ENCODE data around the gene SDHAF1. TPM values are rescaled to one million over a fixed set of nuclear protein-coding genes. Genes with fewer than 3 reads are reported as not detected.

SDHAF1 gene
- total and polyA plus RNA-seq, 2 of the 8 experiments (the other 6 are each of a cell fraction or from before 2014, with no cell fraction given): 16.0 to 21.3 TPM

DNA sequence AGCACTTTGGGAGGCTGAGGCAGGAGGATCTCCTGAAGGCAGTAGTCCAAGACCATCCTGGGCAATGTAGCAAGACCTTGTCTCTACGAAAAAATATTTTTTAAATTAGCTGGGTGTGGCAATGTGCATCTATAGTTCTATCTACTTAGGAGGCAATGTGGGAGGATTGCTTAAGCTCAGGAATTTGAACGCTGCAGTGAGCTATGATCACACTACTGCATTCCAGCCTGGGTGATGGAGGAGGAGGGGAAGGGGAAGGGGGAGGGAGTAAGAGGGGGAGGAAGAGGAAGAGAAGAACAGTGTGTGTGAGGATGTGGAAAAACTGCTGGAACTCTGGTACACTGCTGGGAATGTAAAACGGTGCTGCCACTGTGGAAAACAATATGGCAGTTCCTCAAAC lies 46.8 kb downstream of the SDHAF1 start:
- no peaks in the 10 kb centered on the region for H3K9me3 ChIP-seq (ENCODE audit: insufficient read depth in 2 of 2, low read depth in 1 of 2, low read length in 1 of 2)
- H2BK20ac ChIP-seq (ENCODE audit: low read length): no peak overlapping the region
- no peak for DNase-seq (ENCODE audit: low read depth in 1 of 2, low spot score in 2 of 2)
- no peak overlapping the region for H2BK120ac ChIP-seq (replicated peaks; ENCODE audit: low read depth, low read length)
- no peaks in the 10 kb centered on the region for H3K27me3 ChIP-seq (replicated peaks in 1 of 4; ENCODE audit: control insufficient read depth in 3 of 4, extremely low read depth in 1 of 4, insufficient read depth in 3 of 4, low read length in 3 of 4)
- H3K4ac ChIP-seq (replicated peaks; ENCODE audit: insufficient read length, low read depth, low read length): no peak overlapping the region
- no peaks in the 10 kb centered on the region for H3K36me3 ChIP-seq (ENCODE audit: control insufficient read depth in 2 of 4, insufficient read depth in 4 of 4, low read length in 3 of 4)
- H3K56ac ChIP-seq (replicated peaks; ENCODE audit: insufficient read length, low read depth, low read length): no peak overlapping the region
- no peak overlapping the region for H3K4me3 ChIP-seq (ENCODE audit: extremely low read depth in 1 of 4, insufficient read depth in 2 of 4, low read depth in 3 of 4, low read length in 4 of 4)
- CTCF ChIA-PET (ENCODE audit: partially characterized antibody): interaction anchor here (0.9 to 1.6 kb wide), 5 partner anchors 9 to 84 kb away, joined by 3 to 7 read pairs (median 3); no protein-coding TSS in a partner anchor
- no peak overlapping the region for H3K14ac ChIP-seq (ENCODE audit: insufficient read length)
- no peak overlapping the region for H2BK12ac ChIP-seq (ENCODE audit: low read depth, low read length)
- H4K91ac ChIP-seq (replicated peaks; ENCODE audit: insufficient read length, low read length): no peak overlapping the region
- H3K4me2 ChIP-seq (ENCODE audit: insufficient read depth in 1 of 2, low read depth in 2 of 2, low read length in 2 of 2): no peak overlapping the region
- no peak for FAIRE-seq
- H2AFZ ChIP-seq (ENCODE audit: low read length): no peak overlapping the region
- H3K4me1 ChIP-seq (replicated peaks in 1 of 4; ENCODE audit: control insufficient read depth in 3 of 4, insufficient read depth in 4 of 4, low read length in 3 of 4): peaks cover 0 to 4% (median 0%) of the 10 kb centered on the region in 4 experiments; a peak in 1 of 7 replicates
- POLR2A ChIA-PET (ENCODE audit: partially characterized antibody): interaction anchor here (0.9 kb wide), 1 partner anchor 8 kb away, joined by 3 read pairs; no protein-coding TSS in a partner anchor
- H3K18ac ChIP-seq (ENCODE audit: extremely low read depth, low read length): no peak overlapping the region
- TF ChIP-seq TEAD4 (IDR thresholded peaks at IDR 0.05; ENCODE audit: low read depth, low read length) (peak; percentile 83), CEBPB (IDR thresholded peaks at IDR 0.05; ENCODE audit: low read depth, low read length) (peak; percentile 55; the same call in 1 of the 2 replicates), CREB1 (IDR thresholded peaks at IDR 0.05) (no peak)
- no peaks in the 10 kb centered on the region for H4K20me1 ChIP-seq (replicated peaks in 1 of 2; ENCODE audit: control insufficient read depth in 1 of 2, insufficient read depth in 2 of 2, low read length in 2 of 2)
- H3K79me1 ChIP-seq (ENCODE audit: low read depth, low read length): no peaks in the 10 kb centered on the region
- no peak overlapping the region for H4K5ac ChIP-seq (ENCODE audit: insufficient read length, low read depth, low read length)
- H2AK5ac ChIP-seq (ENCODE audit: low read depth, low read length): no peak overlapping the region
- H3K27ac ChIP-seq (ENCODE audit: low read depth, low read length): no peak overlapping the region
- H2BK15ac ChIP-seq (ENCODE audit: low read length): no peak overlapping the region
- no peak overlapping the region for H3K23ac ChIP-seq (ENCODE audit: insufficient read length)
- no peak overlapping the region for H2BK5ac ChIP-seq (ENCODE audit: low read depth, low read length)
- no peak overlapping the region for H4K8ac ChIP-seq (ENCODE audit: extremely low read depth, insufficient read depth, low read length)
- H3K79me2 ChIP-seq (ENCODE audit: control insufficient read depth in 1 of 2, insufficient read depth in 2 of 2, low read length in 2 of 2): no peaks in the 10 kb centered on the region
- H3K23me2 ChIP-seq (ENCODE audit: low read depth, low read length): peaks cover 3% of the 10 kb centered on the region; the same call in 1 of the 2 replicates
- no peak overlapping the region for H3K9ac ChIP-seq (replicated peaks in 1 of 4; ENCODE audit: extremely low read depth in 1 of 4, low read depth in 3 of 4, low read length in 3 of 4)
- 53% methylated on average over 3 of the region's 3 CpGs; no CpG with 5 or more reads in 1 of the 2 experiments for WGBS, 2 experiments (ENCODE audit: extremely low coverage in 1 of 2, insufficient coverage in 1 of 2, insufficient read length in 1 of 2, insufficient replicate concordance in 2 of 2, low coverage in 1 of 2, low lambda C conversion rate in 2 of 2, missing lambda C conversion rate in 1 of 2)

Data from H1 (cell line).